ENCODE measurements around the gene FERD3L.

The FERD3L gene

GRCh38 chr7:19117091-19117869 is 27.9 kb downstream of the FERD3L start, which contains the start of gene TWIST1:
TWIST1 (minus strand) TSS chr7:19117636; CDS start chr7:19117321, 315 bp downstream.
- FAIRE-seq (no peak), DNase-seq (ENCODE audit: low spot score) (no peak)

- DNase-seq (ENCODE audit: low spot score) (no peak), FAIRE-seq (no peak)
Observed at GRCh38 chr7:19116121-19117090, 28.8 kb downstream of the FERD3L start.

GRCh38 chr7:19114551-19114855 is 30.7 kb downstream of the FERD3L start:
- no peak for FAIRE-seq
- no peak for DNase-seq (ENCODE audit: low spot score)

- FAIRE-seq = no peak
- DNase-seq (ENCODE audit: low spot score) = no peak
Observed at GRCh38 chr7:19113855-19114550, 31.2 kb downstream of the FERD3L start.

GRCh38 chr7:19113002-19113350 is 32.2 kb downstream of the FERD3L start:
- DNase-seq (ENCODE audit: low spot score) = no peak
- no peak for FAIRE-seq

- FAIRE-seq = no peak
- no peak for DNase-seq (ENCODE audit: low spot score)
Observed at GRCh38 chr7:19112274-19113001, 32.8 kb downstream of the FERD3L start.

- no peak for DNase-seq (ENCODE audit: low spot score)
- FAIRE-seq = no peak
Observed at GRCh38 chr7:19111474-19112273, 33.5 kb downstream of the FERD3L start.

GRCh38 chr7:19110776-19111175 is 34.4 kb downstream of the FERD3L start:
- DNase-seq (ENCODE audit: low spot score) (no peak), FAIRE-seq (no peak)

- FAIRE-seq (no peak), DNase-seq (ENCODE audit: low spot score) (no peak)
Observed at GRCh38 chr7:19110026-19110730, 35.0 kb downstream of the FERD3L start.

- DNase-seq (ENCODE audit: low spot score) (no peak), FAIRE-seq (no peak)
Observed at GRCh38 chr7:19109000-19109946, 35.9 kb downstream of the FERD3L start.

- DNase-seq (ENCODE audit: low spot score) (no peak), FAIRE-seq (no peak)
Observed at GRCh38 chr7:19107356-19108146, 37.7 kb downstream of the FERD3L start.

GRCh38 chr7:19107081-19107355 is 38.2 kb downstream of the FERD3L start:
- DNase-seq (ENCODE audit: low spot score) (no peak), FAIRE-seq (no peak)

- FAIRE-seq (no peak), DNase-seq (ENCODE audit: low spot score) (no peak)
Observed at GRCh38 chr7:19106241-19107080, 38.8 kb downstream of the FERD3L start.

GRCh38 chr7:19105546-19105945 is 39.7 kb downstream of the FERD3L start:
- no peak for FAIRE-seq
- DNase-seq (ENCODE audit: low spot score) = no peak

GRCh38 chr7:19104811-19105210 is 40.4 kb downstream of the FERD3L start:
- no peak for FAIRE-seq

GRCh38 chr7:19102884-19103283 is 42.3 kb downstream of the FERD3L start:
- DNase-seq (ENCODE audit: low spot score) (no peak), FAIRE-seq (no peak)

More at GRCh38 chr7:19104811-19105210, 40.4 kb downstream of the FERD3L start:
- no peak for DNase-seq (ENCODE audit: low spot score)

GRCh38 chr7:19101909-19102308 is 43.3 kb downstream of the FERD3L start:
- DNase-seq (ENCODE audit: low spot score) (no peak), FAIRE-seq (no peak)

Measured in RCC 7860 (cell line).